ENCODE results near the gene KCTD13. TPM values are rescaled to one million over a fixed set of nuclear protein-coding genes. Genes with fewer than 3 reads are reported as not detected.
"Not testable (repeated sequence)": the region's sequence is repeated elsewhere in the genome, so short reads cannot be mapped to it uniquely, and the experiment has no call there.

The KCTD13 gene
- total and polyA plus RNA-seq, 5 donors from 2014 or later = 7.0 to 52.3 (median 11.5) TPM

- H3K4me1 ChIP-seq (ENCODE audit: control insufficient read depth, insufficient read depth, low read length, poor library complexity, severe bottlenecking); H3K27ac ChIP-seq (ENCODE audit: insufficient read depth, low read length, poor library complexity, severe bottlenecking); H3K9me3 Mint-ChIP-seq; H3K27me3 Mint-ChIP-seq; H3K4me1 Mint-ChIP-seq; H3K27me3 ChIP-seq (ENCODE audit: control insufficient read depth, insufficient read depth, low read length); H3K9me3 ChIP-seq (ENCODE audit: control insufficient read depth in 2 of 2, low read length in 2 of 2); ATAC-seq (ENCODE audit: low read depth in 2 of 2); H3K27ac Mint-ChIP-seq; H3K4me3 ChIP-seq (ENCODE audit: low read depth, low read length); DNase-seq; H3K36me3 ChIP-seq (ENCODE audit: control insufficient read depth, insufficient read depth, low read length): not testable (repeated sequence)
- H3K4me3 Mint-ChIP-seq = peak overlapping the region in 1 of 4 donors; percentile 92
- peaks cover 17% of the 10 kb centered on the region for H3K36me3 Mint-ChIP-seq
Observed at GRCh38 chr16:29909851-29910250, 16.2 kb downstream of the KCTD13 start.

- Histone ChIP-seq H3K4me1 (ENCODE audit: control insufficient read depth, insufficient read depth, low read length, poor library complexity, severe bottlenecking) (no peaks in the 10 kb centered on the region), H3K4me3 (ENCODE audit: low read depth, low read length) (no peak overlapping the region), H3K9me3 (ENCODE audit: control insufficient read depth in 2 of 2, low read length in 2 of 2) (no peaks in the 10 kb centered on the region), H3K36me3 (ENCODE audit: control insufficient read depth, insufficient read depth, low read length) (no peaks in the 10 kb centered on the region), H3K27me3 (ENCODE audit: control insufficient read depth, insufficient read depth, low read length) (no peaks in the 10 kb centered on the region), H3K27ac (ENCODE audit: insufficient read depth, low read length, poor library complexity, severe bottlenecking) (no peak overlapping the region)
- no peak for DNase-seq
- H3K36me3 Mint-ChIP-seq = peaks cover 14% of the 10 kb centered on the region
- no peaks in the 10 kb centered on the region for H3K9me3 Mint-ChIP-seq
- no peak overlapping the region for H3K4me3 Mint-ChIP-seq
- peak in 1 of 2 donors; percentile 12 for ATAC-seq (ENCODE audit: low read depth in 2 of 2)
- H3K4me1 Mint-ChIP-seq = peaks cover 0 to 1% (median 0%) of the 10 kb centered on the region in 4 donors
- no peak overlapping the region for H3K27ac Mint-ChIP-seq
- H3K27me3 Mint-ChIP-seq = no peaks in the 10 kb centered on the region
Observed at GRCh38 chr16:29909391-29909790, 16.6 kb downstream of the KCTD13 start.

- Histone ChIP-seq H3K27ac (ENCODE audit: insufficient read depth, low read length, poor library complexity, severe bottlenecking) (no peak overlapping the region), H3K36me3 (ENCODE audit: control insufficient read depth, insufficient read depth, low read length) (no peaks in the 10 kb centered on the region), H3K4me1 (ENCODE audit: control insufficient read depth, insufficient read depth, low read length, poor library complexity, severe bottlenecking) (no peaks in the 10 kb centered on the region), H3K9me3 (ENCODE audit: control insufficient read depth in 2 of 2, low read length in 2 of 2) (no peaks in the 10 kb centered on the region), H3K4me3 (ENCODE audit: low read depth, low read length) (no peak overlapping the region), H3K27me3 (ENCODE audit: control insufficient read depth, insufficient read depth, low read length) (no peaks in the 10 kb centered on the region)
- peaks cover 0 to 1% (median 0%) of the 10 kb centered on the region in 4 donors for H3K4me1 Mint-ChIP-seq
- no peaks in the 10 kb centered on the region for H3K27me3 Mint-ChIP-seq
- H3K36me3 Mint-ChIP-seq = peaks cover 9% of the 10 kb centered on the region
- H3K27ac Mint-ChIP-seq = no peak overlapping the region
- no peak for DNase-seq
- no peak overlapping the region for H3K4me3 Mint-ChIP-seq
- no peaks in the 10 kb centered on the region for H3K9me3 Mint-ChIP-seq
- ATAC-seq (ENCODE audit: low read depth in 2 of 2) = no peak
Observed at GRCh38 chr16:29908719-29909220, 17.3 kb downstream of the KCTD13 start.

GRCh38 chr16:29907973-29908372 lies 18.1 kb downstream of the KCTD13 start:
- Mint-ChIP-seq H3K4me3 (no peak overlapping the region), H3K4me1 (peaks cover 0 to 1% (median 0%) of the 10 kb centered on the region in 4 donors), H3K9me3 (no peaks in the 10 kb centered on the region), H3K27me3 (no peaks in the 10 kb centered on the region), H3K27ac (no peak overlapping the region), H3K36me3 (peaks cover 3% of the 10 kb centered on the region)
- Histone ChIP-seq H3K36me3 (ENCODE audit: control insufficient read depth, insufficient read depth, low read length) (no peaks in the 10 kb centered on the region), H3K9me3 (ENCODE audit: control insufficient read depth in 2 of 2, low read length in 2 of 2) (no peaks in the 10 kb centered on the region), H3K27me3 (ENCODE audit: control insufficient read depth, insufficient read depth, low read length) (no peaks in the 10 kb centered on the region), H3K4me3 (ENCODE audit: low read depth, low read length) (no peak overlapping the region), H3K4me1 (ENCODE audit: control insufficient read depth, insufficient read depth, low read length, poor library complexity, severe bottlenecking) (no peaks in the 10 kb centered on the region), H3K27ac (ENCODE audit: insufficient read depth, low read length, poor library complexity, severe bottlenecking) (no peak overlapping the region)
- DNase-seq (no peak), ATAC-seq (ENCODE audit: low read depth in 2 of 2) (no peak)

- no peaks in the 10 kb centered on the region for H3K9me3 ChIP-seq (ENCODE audit: control insufficient read depth in 2 of 2, low read length in 2 of 2)
- Mint-ChIP-seq H3K4me3 (no peak overlapping the region), H3K27me3 (peaks cover 7% of the 10 kb centered on the region), H3K36me3 (no peaks in the 10 kb centered on the region), H3K9me3 (no peaks in the 10 kb centered on the region), H3K27ac (no peak overlapping the region), H3K4me1 (peaks cover 0 to 4% (median under 1%) of the 10 kb centered on the region in 4 donors)
- ATAC-seq (ENCODE audit: low read depth in 2 of 2) (no peak), DNase-seq (no peak)
- no peaks in the 10 kb centered on the region for H3K27me3 ChIP-seq (ENCODE audit: control insufficient read depth, insufficient read depth, low read length)
- no peak overlapping the region for H3K27ac ChIP-seq (ENCODE audit: insufficient read depth, low read length, poor library complexity, severe bottlenecking)
- no peaks in the 10 kb centered on the region for H3K4me1 ChIP-seq (ENCODE audit: control insufficient read depth, insufficient read depth, low read length, poor library complexity, severe bottlenecking)
- no peak overlapping the region for H3K4me3 ChIP-seq (ENCODE audit: low read depth, low read length)
- H3K36me3 ChIP-seq (ENCODE audit: control insufficient read depth, insufficient read depth, low read length) = no peaks in the 10 kb centered on the region
Observed at GRCh38 chr16:29906520-29907244, 19.3 kb downstream of the KCTD13 start.

GRCh38 chr16:29905668-29906067 lies 20.4 kb downstream of the KCTD13 start:
- Mint-ChIP-seq H3K27ac (no peak overlapping the region), H3K4me1 (peaks cover 0 to 4% (median 1%) of the 10 kb centered on the region in 4 donors), H3K9me3 (no peaks in the 10 kb centered on the region), H3K36me3 (no peaks in the 10 kb centered on the region), H3K27me3 (peaks cover 7% of the 10 kb centered on the region), H3K4me3 (no peak overlapping the region)
- no peak for DNase-seq
- H3K4me1 ChIP-seq (ENCODE audit: control insufficient read depth, insufficient read depth, low read length, poor library complexity, severe bottlenecking) = peaks cover 2% of the 10 kb centered on the region
- H3K27me3 ChIP-seq (ENCODE audit: control insufficient read depth, insufficient read depth, low read length) = peaks cover 2% of the 10 kb centered on the region
- H3K36me3 ChIP-seq (ENCODE audit: control insufficient read depth, insufficient read depth, low read length) = no peaks in the 10 kb centered on the region
- no peak for ATAC-seq (ENCODE audit: low read depth in 2 of 2)
- H3K4me3 ChIP-seq (ENCODE audit: low read depth, low read length) = no peak overlapping the region
- H3K9me3 ChIP-seq (ENCODE audit: control insufficient read depth in 2 of 2, low read length in 2 of 2) = no peaks in the 10 kb centered on the region
- H3K27ac ChIP-seq (ENCODE audit: insufficient read depth, low read length, poor library complexity, severe bottlenecking) = no peak overlapping the region

GRCh38 chr16:29904947-29905346 lies 21.1 kb downstream of the KCTD13 start:
- H3K36me3 ChIP-seq (ENCODE audit: control insufficient read depth, insufficient read depth, low read length) = no peaks in the 10 kb centered on the region
- H3K27ac ChIP-seq (ENCODE audit: insufficient read depth, low read length, poor library complexity, severe bottlenecking) = no peak overlapping the region
- peaks cover 7% of the 10 kb centered on the region for H3K4me1 ChIP-seq (ENCODE audit: control insufficient read depth, insufficient read depth, low read length, poor library complexity, severe bottlenecking)
- Mint-ChIP-seq H3K4me3 (no peak overlapping the region), H3K36me3 (no peaks in the 10 kb centered on the region), H3K27me3 (peaks cover 7% of the 10 kb centered on the region), H3K4me1 (peaks cover 0 to 6% (median 2%) of the 10 kb centered on the region in 4 donors), H3K9me3 (no peaks in the 10 kb centered on the region), H3K27ac (no peak overlapping the region)
- DNase-seq (no peak), ATAC-seq (ENCODE audit: low read depth in 2 of 2) (no peak)
- H3K27me3 ChIP-seq (ENCODE audit: control insufficient read depth, insufficient read depth, low read length) = peaks cover 2% of the 10 kb centered on the region
- no peaks in the 10 kb centered on the region for H3K9me3 ChIP-seq (ENCODE audit: control insufficient read depth in 2 of 2, low read length in 2 of 2)
- no peak overlapping the region for H3K4me3 ChIP-seq (ENCODE audit: low read depth, low read length)

GRCh38 chr16:29903590-29903989 lies 22.4 kb downstream of the KCTD13 start:
- no peak overlapping the region for H3K27ac Mint-ChIP-seq

More at GRCh38 chr16:29903590-29903989, 22.4 kb downstream of the KCTD13 start:
- H3K36me3 Mint-ChIP-seq = no peaks in the 10 kb centered on the region
- no peak for DNase-seq
- H3K4me1 Mint-ChIP-seq = peaks cover 0 to 9% (median 2%) of the 10 kb centered on the region in 4 donors
- Histone ChIP-seq H3K4me3 (ENCODE audit: low read depth, low read length) (no peak overlapping the region), H3K27me3 (ENCODE audit: control insufficient read depth, insufficient read depth, low read length) (peaks cover 2% of the 10 kb centered on the region), H3K9me3 (ENCODE audit: control insufficient read depth in 2 of 2, low read length in 2 of 2) (no peaks in the 10 kb centered on the region), H3K4me1 (ENCODE audit: control insufficient read depth, insufficient read depth, low read length, poor library complexity, severe bottlenecking) (peaks cover 17% of the 10 kb centered on the region), H3K36me3 (ENCODE audit: control insufficient read depth, insufficient read depth, low read length) (no peaks in the 10 kb centered on the region), H3K27ac (ENCODE audit: insufficient read depth, low read length, poor library complexity, severe bottlenecking) (no peak overlapping the region)
- no peaks in the 10 kb centered on the region for H3K9me3 Mint-ChIP-seq
- ATAC-seq (ENCODE audit: low read depth in 2 of 2) = no peak
- H3K27me3 Mint-ChIP-seq = peaks cover 12% of the 10 kb centered on the region
- H3K4me3 Mint-ChIP-seq = peak overlapping the region in 2 of 4 donors; percentile 28 to 75

Measured in CD4-positive, CD25-positive, alpha-beta regulatory T cell (primary cell).